Stimulated activated naive CD4-positive, alpha-beta T cell (primary cell): ENCODE measurements around the gene DOCK7.
A peak's percentile ranks its signal among the peaks of the same experiment; 100 is the strongest.

Experiments used
- DNase-seq, 6 experiments: peaks; one replicate each; lab custom pipeline; 2025; lab: John Stamatoyannopoulos, UW

The DOCK7 gene

DNA sequence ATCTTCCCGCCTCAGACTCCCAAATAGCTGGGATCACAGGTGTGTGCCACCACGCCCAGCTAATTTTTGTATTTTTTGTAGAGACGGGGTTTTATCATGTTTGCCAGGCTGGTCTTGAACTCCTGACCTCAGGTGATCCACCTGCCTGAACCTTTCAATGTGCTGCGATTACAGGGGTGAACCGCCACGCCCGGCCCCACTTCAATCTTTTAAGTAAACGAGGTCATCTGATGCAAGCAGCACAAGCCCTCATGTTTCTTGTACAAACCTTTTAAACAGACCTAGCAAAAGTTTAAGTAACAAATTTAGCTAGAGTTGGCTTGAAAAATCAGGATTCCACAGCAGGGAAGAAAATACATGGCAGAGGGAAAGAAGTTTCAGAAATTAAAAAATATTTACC is 272.5 kb downstream of the DOCK7 start:
- no peak for DNase-seq

DNA sequence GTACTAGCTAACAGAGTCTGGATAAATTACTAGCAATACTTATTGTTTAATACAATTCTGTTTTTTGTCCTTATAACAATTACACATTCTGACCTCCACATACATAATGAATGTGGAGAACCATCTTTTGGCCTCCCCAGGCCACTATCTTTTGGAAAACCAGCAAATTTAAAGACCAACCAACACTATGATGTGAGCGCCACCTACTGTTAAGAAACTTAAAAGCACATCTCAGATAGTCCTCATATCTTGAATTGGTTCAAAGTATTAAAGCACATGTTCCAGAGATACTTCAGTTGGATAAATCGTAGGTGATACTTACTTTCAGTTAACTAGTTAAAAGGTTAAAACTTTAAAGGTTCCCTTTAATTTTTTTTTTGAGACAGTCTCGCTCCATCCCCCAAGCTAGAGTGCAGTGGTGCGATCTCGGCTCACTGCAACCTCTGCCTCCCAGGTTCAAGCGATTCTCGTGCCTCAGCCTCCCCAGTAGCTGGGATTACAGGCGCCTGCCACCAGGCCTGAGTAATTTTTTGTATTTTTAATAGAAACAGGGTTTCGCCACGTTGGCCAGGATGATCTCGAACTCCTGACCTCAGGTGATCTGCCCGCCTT is 280.7 kb downstream of the DOCK7 start:
- DNase-seq: peak in 3 of 6 experiments; percentile 15 to 61 (median 49)

- no peak for DNase-seq
Observed at GRCh38 chr1:62406576-62406975, 281.6 kb downstream of the DOCK7 start.

GRCh38 chr1:62405247-62405646 is 282.9 kb downstream of the DOCK7 start:
- DNase-seq: no peak
